GM19372 (cell line): ENCODE data around the gene POLD1.
"Not testable (repeated sequence)": the region's sequence is repeated elsewhere in the genome, so short reads cannot be mapped to it uniquely, and the experiment has no call there.

ENCODE experiments used
- ATAC-seq: cut with Tn5 transposase; IDR thresholded peaks from one replicate; pipeline ENCODE4 v1.9.1; 2021; ENCODE audit warnings: mild to moderate bottlenecking, low read depth, moderate library complexity; ENCODE audit not compliant: unreplicated experiment

Gene POLD1

DNA sequence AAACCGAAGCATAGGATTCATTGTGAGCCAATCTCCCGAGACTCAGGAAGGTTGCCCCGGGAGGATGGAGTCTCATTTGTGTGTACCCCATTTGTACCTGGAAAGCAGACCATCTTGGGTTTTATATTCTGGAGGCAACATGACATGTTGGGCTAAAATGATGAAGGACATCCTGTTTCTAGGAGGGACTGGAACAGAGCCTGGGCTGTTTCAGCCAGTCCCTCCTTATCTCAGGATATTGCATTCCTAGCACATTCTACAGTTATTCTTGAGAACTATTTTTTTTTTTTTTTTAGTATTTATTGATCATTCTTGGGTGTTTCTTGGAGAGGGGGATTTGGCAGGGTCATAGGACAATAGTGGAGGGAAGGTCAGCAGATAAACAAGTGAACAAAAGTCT, 6.1 kb downstream of the POLD1 start:
- not testable (repeated sequence) for ATAC-seq

DNA sequence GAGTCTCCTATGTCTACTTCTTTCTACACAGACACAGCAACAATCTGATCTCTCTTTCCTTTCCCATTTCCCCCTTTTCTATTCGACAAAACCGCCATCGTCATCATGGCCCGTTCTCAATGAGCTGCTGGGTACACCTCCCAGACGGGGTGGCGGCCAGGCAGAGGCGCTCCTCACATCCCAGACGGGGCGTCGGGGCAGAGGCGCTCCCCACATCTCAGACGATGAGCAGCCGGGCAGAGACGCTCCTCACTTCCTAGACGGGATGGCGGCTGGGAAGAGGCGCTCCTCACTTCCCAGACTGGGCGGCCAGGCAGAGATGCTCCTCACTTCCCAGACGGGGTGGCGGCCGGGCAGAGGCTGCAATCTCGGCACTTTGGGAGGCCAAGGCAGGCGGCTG, 6.8 kb downstream of the POLD1 start:
- not testable (repeated sequence) for ATAC-seq

DNA sequence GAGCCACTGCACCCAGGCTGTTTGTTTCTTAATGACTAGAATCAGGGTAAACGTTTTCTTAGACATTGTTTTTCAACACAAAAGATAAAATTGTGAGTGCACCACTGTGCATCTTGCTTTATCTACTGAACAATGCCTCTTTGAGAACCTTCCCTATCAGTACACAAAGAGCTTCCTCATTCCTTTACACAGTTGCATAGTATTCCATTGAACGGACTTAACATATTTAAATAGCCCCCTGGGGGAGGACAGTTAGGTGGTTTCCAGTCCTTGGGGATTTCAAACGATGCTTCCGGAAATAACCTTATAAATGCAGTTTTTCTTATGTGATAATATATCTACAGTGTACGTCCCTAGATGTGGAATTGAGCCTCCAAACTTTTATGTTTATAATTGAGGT, 8.6 kb downstream of the POLD1 start:
- no peak for ATAC-seq

DNA sequence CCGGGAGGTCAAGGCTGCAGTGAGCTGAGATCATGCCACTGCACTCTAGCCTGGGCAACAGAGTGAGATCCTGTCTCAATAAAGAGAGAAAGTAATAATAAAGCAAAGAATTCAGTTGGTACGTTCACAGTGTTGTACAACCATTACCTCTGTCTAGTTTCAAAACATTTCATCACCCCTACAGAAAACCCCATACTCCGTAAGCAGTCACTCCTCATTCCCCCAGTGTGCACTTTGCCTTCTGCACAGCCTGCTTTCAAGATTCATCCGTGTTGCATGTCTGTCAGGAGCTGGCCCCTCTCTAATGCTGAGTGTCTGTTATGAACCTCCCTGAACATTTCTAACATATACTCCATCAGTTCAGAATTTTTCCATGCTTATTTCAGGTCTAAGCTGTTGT, 9.4 kb downstream of the POLD1 start:
- no peak for ATAC-seq

DNA sequence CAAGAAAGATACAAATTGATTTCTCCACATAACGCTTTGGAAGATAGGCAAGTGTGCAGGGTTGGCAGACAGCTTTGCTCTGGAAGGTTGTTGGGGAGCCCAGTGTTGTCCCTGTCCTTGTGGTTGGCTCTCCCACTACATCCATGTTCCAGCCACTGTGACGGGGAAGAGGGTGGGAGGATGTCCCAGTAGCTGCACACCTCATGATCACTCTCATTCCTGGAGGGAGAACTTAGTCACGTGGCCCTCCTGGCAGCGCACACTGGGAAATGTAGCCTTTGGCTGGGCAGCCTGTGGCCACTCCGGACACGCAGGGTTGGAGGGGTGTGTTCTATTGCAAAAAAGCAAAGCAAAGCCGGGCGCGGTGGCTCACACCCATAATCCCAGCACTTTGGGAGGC, 9.9 kb downstream of the POLD1 start:
- no peak for ATAC-seq

DNA sequence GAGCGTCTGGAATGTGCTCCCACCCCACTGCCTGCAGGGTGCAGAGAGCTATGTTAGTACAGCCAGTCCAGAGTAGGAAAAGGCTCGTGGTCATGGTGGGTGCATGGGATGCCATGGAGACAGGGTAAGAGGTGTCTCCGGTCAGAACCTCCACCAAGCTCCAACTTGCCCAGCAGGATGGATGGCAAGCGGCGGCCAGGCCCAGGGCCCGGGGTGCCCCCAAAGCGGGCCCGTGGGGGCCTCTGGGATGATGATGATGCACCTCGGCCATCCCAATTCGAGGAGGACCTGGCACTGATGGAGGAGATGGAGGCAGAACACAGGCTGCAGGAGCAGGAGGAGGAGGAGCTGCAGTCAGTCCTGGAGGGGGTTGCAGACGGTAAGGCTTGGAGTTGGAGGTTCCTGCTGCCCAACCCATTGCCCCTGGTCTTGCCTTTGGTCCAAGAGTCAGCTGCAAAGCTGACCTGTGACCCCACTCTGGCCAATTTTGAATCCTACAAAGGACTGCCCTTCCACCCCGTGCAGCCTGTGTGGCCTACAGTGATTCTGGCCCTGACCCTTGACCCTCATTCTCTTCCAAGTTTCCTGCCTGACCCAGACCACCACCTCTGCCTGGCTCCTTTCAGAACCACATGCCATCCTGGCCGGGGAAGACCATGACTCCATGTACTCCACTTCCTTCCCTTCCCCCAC, 14.7 kb downstream of the POLD1 start:
- no peak for ATAC-seq

DNA sequence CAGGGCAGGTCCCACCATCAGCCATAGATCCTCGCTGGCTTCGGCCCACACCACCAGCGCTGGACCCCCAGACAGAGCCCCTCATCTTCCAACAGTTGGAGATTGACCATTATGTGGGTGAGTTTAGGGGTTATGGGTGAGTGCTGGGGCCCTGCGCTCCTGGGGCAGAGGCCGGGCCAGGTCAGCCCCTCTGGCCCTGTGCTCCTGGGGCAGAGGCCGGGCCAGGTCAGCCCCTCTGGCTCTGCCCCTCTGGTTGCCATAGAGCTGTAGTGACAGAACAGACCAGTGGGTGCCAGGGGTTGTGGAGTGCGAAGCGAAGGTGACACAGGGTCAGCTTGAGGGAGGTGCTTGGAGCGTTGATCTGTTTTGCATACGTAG, 15.2 kb downstream of the POLD1 start:
- no peak for ATAC-seq

DNA sequence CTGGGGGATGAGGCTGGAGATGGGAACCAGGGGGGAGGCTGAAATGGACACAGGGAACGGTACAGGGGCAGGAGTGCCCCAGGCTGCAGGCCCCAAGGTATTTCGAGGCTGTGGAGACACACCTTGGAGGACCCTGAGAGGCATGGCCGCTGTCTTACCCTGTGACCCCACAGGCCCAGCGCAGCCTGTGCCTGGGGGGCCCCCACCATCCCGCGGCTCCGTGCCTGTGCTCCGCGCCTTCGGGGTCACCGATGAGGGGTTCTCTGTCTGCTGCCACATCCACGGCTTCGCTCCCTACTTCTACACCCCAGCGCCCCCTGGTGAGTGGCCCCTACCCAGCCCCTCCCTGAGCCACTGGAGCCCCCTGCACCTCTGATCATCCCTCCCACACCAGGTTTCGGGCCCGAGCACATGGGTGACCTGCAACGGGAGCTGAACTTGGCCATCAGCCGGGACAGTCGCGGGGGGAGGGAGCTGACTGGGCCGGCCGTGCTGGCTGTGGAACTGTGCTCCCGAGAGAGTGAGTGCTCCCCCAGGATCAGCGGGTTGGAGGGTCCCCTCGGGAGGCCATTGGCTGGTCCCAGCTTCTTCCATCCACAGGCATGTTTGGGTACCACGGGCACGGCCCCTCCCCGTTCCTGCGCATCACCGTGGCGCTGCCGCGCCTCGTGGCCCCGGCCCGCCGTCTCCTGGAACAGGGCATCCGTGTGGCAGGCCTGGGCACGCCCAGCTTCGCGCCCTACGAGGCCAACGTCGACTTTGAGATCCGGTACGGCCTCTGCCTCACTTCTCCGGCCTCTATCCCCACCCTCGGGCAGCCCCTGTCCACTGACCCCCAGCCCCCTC, 17.7 kb downstream of the POLD1 start:
- ATAC-seq, result no peak

DNA sequence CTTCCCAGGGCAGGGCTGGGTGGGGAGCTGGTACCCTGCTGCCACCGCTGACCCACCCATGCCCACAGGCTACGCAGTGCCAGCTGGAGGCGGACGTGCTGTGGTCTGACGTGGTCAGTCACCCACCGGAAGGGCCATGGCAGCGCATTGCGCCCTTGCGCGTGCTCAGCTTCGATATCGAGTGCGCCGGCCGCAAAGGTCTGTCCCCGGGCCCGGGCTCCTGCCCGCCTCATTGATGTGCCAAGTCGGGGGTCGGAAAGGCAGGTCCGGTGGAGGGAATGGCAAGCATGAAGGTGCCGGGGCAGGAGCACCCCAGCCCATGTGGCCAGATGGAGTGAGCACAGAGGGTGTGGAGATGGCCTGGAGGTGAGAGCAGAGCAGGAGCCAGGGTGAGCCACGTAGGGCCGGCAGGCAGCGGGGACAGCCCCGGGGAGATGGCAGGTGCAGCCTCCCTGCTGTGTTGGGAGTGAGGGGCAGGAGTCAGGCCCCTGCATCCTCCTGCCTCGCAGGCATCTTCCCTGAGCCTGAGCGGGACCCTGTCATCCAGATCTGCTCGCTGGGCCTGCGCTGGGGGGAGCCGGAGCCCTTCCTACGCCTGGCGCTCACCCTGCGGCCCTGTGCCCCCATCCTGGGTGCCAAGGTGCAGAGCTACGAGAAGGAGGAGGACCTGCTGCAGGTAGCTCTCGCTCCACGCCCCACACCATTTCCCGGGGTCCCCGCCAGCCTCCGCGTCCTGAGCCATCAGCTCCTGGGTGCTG, 18.6 kb downstream of the POLD1 start:
- no peak for ATAC-seq

DNA sequence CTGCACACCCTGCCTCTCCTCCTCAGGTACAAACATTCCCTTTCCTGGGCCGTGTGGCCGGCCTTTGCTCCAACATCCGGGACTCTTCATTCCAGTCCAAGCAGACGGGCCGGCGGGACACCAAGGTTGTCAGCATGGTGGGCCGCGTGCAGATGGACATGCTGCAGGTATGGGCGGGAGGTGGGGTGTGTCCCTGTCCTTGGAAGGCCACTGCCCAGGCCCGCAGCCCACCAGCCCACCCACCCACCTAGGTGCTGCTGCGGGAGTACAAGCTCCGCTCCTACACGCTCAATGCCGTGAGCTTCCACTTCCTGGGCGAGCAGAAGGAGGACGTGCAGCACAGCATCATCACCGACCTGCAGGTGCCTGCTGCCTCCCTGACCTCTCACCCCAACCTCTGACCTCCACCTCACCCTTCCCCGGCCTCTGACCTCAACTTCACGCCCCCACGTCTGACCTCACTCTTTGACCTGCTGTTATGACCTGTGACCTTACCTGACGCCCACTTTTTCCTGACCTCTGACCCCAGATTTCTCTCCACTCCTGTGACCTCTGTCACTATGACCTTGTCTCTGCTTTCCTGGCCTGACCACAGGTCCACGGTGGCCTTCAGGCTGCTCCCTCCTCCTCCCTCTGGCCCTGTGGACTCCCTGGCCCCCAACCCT, 22.1 kb downstream of the POLD1 start:
- ATAC-seq, result no peak

DNA sequence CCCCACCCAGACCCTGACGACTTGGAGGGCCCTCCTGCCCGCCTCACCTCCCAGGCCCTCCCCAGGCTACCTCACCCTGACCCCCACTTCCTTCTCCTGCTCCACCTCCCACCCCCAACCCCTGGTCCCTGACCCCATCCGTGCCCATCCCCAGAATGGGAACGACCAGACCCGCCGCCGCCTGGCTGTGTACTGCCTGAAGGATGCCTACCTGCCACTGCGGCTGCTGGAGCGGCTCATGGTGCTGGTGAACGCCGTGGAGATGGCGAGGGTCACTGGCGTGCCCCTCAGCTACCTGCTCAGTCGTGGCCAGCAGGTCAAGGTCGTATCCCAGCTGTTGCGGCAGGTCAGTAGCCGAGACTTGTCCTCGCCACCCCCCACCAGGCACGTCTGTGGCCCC, 22.7 kb downstream of the POLD1 start:
- no peak for ATAC-seq

DNA sequence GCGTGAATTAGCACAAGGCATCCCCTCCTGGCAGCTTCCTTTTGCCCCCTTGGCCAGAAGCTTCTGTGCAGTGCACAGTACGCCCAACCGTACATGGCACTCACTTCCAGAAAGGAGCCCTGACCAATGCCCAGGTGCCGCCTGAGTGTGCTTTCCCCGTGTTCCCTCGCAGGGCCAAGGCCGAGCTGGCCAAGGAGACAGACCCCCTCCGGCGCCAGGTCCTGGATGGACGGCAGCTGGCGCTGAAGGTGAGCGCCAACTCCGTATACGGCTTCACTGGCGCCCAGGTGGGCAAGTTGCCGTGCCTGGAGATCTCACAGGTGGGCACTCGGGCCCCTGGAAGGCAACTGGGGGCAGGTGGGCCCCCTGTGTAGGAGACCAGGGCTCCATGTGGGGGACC, 25.2 kb downstream of the POLD1 start:
- no peak for ATAC-seq

DNA sequence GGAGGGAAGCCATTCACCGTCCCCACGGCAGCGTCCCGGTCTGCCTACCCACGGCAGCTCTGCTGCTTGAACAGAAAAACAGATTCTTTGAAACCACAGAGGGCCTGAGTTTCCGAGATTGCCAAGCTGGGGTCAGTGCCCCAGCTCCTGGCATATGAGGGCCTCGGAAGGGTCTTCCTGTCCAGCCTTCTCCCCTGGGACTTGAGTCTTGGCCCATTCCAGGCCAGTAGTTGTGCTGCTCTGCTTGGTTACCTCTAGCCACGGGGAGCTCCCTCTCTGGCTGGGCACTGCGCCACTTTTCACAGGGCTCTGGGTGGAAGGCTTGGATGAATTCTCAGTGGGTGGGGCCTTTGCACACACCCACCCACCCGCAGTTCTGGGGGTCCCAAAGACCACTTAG, 26.0 kb downstream of the POLD1 start:
- ATAC-seq, result no peak

DNA sequence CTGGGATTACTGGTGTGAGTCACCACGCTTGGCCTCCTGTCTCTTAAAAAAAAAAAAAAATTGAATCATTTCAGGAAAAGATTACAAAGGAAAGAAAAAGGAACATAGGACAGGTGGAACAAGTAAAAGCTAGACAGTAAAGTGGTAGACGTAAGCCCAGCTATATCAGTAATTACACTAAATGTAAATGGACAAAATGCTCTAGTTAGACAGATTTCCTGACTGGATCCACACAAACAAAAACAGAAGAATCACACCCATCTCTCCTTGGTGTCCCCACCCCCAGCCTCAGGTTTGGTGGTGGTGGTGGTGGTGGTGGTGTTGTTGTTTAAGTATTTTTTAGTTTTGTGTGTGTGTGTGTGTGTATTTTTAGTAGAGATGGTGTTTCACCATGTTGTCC, 28.3 kb downstream of the POLD1 start:
- no peak for ATAC-seq

DNA sequence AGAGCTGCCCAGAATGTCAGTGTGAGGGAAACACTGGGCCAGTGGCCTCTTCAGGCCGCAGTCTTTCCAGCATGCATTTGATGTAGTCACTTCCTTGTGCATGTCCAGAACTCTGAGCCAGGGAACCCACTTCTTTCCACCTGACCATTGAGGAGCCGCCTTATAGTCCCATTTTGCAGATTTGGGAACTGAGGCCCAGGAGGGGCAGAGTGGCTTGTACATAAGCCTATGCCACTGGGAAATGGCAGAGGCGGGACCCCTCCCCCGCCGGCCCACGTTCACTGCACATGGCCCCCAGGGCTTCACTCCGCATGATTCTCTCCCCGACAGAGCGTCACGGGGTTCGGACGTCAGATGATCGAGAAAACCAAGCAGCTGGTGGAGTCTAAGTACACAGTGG, 28.9 kb downstream of the POLD1 start:
- ATAC-seq, result no peak

DNA sequence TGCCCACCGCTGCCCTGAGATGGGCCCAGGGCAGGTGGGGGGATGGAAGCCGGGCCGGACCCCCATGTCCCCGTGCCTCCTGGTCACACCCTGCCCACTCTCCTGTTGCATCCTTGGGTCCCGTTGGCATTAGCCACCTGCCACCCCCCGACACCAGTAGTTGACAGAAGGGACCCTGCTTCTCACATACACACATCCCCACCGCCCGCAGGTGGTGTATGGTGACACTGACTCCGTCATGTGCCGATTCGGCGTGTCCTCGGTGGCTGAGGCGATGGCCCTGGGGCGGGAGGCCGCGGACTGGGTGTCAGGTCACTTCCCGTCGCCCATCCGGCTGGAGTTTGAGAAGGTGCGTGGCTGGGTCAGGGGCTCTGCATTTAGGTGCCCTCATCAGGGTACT, 29.4 kb downstream of the POLD1 start:
- no peak for ATAC-seq

DNA sequence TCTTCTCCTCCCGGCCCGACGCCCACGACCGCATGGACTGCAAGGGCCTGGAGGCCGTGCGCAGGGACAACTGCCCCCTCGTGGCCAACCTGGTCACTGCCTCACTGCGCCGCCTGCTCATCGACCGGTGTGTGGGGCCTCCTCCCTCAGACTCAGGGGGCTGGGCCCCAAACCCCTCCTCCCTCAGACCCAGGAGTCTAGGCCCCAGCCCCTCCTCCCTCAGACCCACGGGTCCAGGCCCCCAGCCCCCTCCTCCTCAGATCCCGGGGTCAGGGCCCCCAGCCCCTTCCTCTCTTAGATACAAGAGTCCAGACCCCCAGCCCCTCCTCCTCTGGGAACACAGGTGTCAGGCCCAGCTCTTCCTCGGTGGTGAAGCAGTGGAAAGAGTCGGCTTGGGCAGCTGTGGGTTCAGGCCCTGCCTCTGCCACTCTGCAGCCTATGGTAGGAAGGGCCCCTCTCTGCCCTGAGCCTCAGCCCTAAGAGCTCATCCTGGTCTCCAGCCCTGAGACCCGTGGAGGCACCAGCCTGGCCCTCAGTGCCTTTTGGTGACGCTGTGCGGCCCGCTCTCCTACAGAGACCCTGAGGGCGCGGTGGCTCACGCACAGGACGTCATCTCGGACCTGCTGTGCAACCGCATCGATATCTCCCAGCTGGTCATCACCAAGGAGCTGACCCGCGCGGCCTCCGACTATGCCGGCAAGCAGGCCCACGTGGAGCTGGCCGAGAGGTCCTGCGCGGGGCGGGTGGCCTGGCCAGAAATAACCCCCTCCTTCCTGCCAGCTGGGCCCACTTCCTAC, 30.9 kb downstream of the POLD1 start:
- ATAC-seq, result peak; percentile 24

DNA sequence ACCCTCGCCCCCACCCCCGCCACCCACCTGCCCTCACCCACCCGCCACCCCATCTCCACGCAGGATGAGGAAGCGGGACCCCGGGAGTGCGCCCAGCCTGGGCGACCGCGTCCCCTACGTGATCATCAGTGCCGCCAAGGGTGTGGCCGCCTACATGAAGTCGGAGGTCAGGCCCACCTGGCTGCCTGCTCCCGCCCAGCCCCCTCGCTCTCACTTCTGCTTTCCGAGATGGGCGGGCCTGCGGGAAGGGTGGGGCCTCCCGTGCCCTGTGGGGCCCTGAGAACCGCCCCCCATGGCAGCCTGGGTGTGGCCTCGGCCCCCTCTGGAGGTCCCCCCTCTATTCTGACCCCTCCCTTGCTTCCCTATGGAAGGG, 31.5 kb downstream of the POLD1 start:
- peak; percentile 61 for ATAC-seq

DNA sequence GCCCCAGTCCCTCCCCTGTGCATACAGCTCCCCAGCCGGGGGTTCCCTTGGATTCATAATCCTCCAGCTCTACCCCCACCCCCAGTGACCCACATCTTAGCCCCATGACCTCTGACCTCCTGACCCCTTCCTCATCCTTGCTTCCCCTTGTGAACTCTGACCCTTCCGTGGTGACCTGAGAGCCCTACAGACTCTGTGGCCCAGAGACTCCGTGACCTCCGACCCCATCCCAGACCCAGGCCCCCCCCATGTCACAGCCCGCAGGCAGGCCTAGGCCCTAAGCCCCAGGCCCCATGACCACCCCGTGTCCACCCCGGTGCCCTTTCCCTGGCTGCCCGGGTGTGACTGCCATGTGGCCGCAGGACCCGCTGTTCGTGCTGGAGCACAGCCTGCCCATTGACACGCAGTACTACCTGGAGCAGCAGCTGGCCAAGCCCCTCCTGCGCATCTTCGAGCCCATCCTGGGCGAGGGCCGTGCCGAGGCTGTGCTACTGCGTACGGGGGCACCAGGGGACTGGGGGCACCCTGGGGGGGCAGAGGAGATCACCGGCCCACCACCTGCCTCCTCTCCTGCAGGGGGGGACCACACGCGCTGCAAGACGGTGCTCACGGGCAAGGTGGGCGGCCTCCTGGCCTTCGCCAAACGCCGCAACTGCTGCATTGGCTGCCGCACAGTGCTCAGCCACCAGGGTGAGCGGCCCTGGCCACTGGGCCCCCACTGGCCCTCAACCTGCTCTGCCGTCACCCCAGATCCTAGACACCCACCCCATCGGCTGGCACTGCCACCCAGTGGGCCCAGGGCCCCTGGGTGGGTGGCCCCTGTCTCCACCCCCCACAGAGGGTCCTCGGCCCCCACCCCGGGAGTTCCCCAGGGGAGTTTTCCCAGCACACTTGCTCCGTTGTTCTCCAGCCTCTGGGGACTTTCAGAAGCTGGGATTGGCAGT, 32.2 kb downstream of the POLD1 start:
- no peak for ATAC-seq
